Large intestine (tissue), 3 donors: ENCODE measurements around the gene DBX1. TPM values are rescaled to one million over a fixed set of nuclear protein-coding genes. Genes with fewer than 3 reads are reported as not detected.
A peak's percentile ranks its signal among the peaks of the same experiment; 100 is the strongest.

Source experiments
- DNase-seq, 2 donors: peaks; one replicate each; pipeline versions ENCODE4 v3.0.0 to v3.0.0-alpha.2; 2013
- H3K27ac ChIP-seq: one replicate; pipeline ENCODE4 v1.5.1; 2013; ENCODE audit warnings: low read length
- H3K27me3 ChIP-seq: 2 replicates; pipeline ENCODE4 v1.6.1; 2013; ENCODE audit warnings: low read length; ENCODE audit not compliant: control insufficient read depth, insufficient read depth
- H3K36me3 ChIP-seq: 2 replicates; pipeline ENCODE4 v1.6.1; 2013; ENCODE audit warnings: low read length; ENCODE audit not compliant: control insufficient read depth, insufficient read depth
- H3K4me1 ChIP-seq: one replicate; pipeline ENCODE4 v1.6.1; 2013; ENCODE audit warnings: low read length; ENCODE audit not compliant: control insufficient read depth, insufficient read depth
- H3K4me3 ChIP-seq: one replicate; pipeline ENCODE4 v1.5.1; 2013; ENCODE audit warnings: low read length
- H3K9me3 ChIP-seq: one replicate; pipeline ENCODE4 v1.6.1; 2013; ENCODE audit warnings: mild to moderate bottlenecking, low read depth, low read length, moderate library complexity; ENCODE audit not compliant: control insufficient read depth
- WGBS: methylation state at CpG from one replicate; pipeline ENCODE4 v1.1.5; 2013; ENCODE audit warnings: low lambda C conversion rate; ENCODE audit not compliant: insufficient coverage; 5-methylcytosine and 5-hydroxymethylcytosine counted together
- polyA plus RNA-seq: library from polyadenylated mRNA; unstranded; fragments of 120-200 nt; gene quantifications from one replicate; pipeline ENCODE4 v1.2.1, GENCODE V29; 2013

Gene DBX1
- polyA plus RNA-seq, 1 donor = not detected

DNA sequence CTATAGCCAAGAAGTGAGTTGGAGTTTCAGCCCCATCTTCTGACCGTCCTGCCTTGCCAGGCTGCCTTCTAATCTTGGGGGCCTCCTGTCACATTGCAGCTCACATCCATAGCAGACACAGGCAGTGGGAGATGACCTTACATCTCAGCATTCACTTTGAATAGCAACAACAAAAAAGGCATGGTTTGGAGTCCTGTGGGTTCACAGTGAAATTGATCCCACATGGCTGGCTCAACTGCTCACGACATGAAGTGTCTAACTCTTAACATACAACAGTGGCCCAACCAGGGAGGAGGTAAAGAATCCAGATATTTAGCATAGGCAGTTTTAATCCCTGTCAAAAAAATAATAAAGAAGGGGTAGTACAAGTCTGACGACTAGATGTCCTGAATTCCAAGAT, 38.1 kb downstream of the DBX1 start:
- no peaks in the 10 kb centered on the region for H3K27me3 ChIP-seq
- no peaks in the 10 kb centered on the region for H3K4me1 ChIP-seq
- peaks cover 19% of the 10 kb centered on the region for H3K36me3 ChIP-seq
- no peaks in the 10 kb centered on the region for H3K9me3 ChIP-seq
- no peak overlapping the region for H3K4me3 ChIP-seq
- no peak for DNase-seq
- WGBS = no CpG with 5 or more reads among the region's 3 CpGs
- H3K27ac ChIP-seq = no peak overlapping the region

DNA sequence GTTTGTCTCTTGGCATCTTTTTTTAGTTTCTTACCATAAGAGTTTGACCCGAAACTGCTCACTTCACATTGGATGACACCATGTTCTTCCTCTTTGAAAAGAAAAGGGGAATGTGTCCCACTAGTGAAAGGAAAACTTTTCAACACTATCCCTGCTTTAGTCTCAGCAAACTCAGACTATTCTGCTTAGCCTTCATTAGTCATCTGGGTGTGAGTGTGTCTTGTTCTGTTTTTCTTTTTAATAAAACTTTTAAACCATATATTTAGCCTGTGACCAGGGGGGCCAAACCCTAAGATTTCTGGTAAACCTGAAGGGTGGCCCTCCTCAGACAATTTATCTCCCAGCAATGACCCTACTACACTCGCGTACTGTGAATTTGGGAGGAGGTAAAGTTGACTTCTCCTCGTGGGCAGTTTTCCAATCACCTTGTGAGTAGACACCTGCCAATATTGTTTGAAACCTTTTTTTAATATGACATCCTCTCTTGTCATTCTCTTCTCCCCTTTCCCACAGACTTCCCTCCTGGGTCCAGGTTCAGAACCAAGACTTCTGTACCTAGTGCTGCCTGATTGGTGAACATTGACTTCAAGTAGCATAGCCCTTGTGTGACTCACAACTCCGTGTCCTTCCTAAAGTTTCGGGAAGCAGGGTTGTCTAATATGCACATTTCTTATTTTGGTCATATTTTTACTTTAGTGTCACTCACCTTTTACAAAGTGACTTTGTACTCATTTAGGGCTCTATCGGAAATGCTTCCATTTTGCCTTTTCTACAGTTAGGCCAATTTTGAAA, 39.9 kb downstream of the DBX1 start:
- no peak for DNase-seq
- 93% methylated on average over 2 of the region's 7 CpGs for WGBS
- Histone ChIP-seq H3K9me3 (no peaks in the 10 kb centered on the region), H3K27me3 (no peaks in the 10 kb centered on the region), H3K36me3 (peaks cover 19% of the 10 kb centered on the region), H3K4me3 (no peak overlapping the region), H3K4me1 (no peaks in the 10 kb centered on the region), H3K27ac (no peak overlapping the region)

DNA sequence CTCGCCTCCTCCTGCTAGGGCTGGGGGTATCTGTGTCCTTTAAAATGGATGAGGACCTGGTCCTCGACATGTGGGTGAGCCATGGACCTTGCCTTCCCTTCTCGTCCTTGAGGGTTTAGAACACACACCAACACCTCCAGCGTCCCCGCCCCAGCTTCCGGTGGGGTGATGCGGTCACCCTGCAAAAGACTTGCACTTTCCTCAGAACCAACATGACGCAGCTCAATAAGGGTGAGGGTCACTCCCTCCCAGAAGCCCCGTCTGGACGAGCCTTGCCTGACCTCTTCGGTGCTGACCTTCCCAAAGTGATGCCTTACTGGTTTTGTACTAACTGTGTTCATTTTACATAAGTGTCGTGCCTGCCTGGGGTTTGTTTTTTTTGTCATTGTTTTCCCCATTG, 41.0 kb downstream of the DBX1 start:
- no peaks in the 10 kb centered on the region for H3K9me3 ChIP-seq
- H3K27ac ChIP-seq = no peak overlapping the region
- H3K36me3 ChIP-seq = peaks cover 22% of the 10 kb centered on the region
- DNase-seq = no peak
- WGBS = no CpG with 5 or more reads among the region's 12 CpGs
- H3K4me1 ChIP-seq = no peaks in the 10 kb centered on the region
- H3K4me3 ChIP-seq = no peak overlapping the region
- no peaks in the 10 kb centered on the region for H3K27me3 ChIP-seq

DNA sequence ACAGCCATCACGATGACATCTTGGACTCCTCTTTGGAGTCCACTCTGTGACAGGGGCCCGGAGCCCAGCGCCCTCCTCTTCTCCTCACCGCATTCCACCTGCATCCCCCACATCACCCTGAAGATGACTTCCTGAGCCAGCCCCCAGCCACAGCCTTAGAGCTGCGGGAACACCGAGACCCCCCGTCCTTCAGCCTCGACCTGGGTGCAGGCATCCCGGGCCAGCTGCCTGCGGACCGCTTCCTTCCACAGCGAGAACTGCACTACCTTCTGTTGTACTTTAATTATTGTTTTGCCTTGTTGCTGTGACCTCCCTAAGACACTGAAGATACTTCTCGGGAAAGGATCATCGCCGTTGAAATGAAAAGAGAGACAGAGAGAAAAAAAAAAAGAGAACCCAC, 42.1 kb downstream of the DBX1 start:
- no peak overlapping the region for H3K27ac ChIP-seq
- no peaks in the 10 kb centered on the region for H3K4me1 ChIP-seq
- no CpG with 5 or more reads among the region's 15 CpGs for WGBS
- H3K4me3 ChIP-seq = no peak overlapping the region
- no peaks in the 10 kb centered on the region for H3K9me3 ChIP-seq
- H3K36me3 ChIP-seq = peaks cover 23% of the 10 kb centered on the region
- no peak for DNase-seq
- no peaks in the 10 kb centered on the region for H3K27me3 ChIP-seq

DNA sequence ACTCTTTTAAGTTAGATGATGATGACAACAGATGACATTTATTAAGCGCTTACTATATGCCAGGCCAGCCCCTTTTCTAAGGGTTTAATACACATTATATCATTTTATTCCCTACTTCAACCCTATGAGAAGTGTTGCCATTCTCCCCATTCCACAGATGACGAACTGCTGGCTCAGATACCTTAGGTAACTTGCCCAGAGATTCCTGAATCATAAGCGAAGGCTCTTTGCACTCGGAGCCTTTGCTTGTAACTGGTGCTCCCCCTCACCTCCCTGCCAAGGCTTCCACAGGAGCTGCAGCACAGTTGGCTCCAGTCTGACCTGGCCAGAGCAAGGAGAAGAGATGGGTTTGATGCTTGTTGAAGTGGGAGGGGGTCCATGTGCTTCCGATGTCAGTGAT, 43.0 kb downstream of the DBX1 start:
- Histone ChIP-seq H3K27ac (no peak overlapping the region), H3K4me3 (no peak overlapping the region), H3K4me1 (peaks cover 5% of the 10 kb centered on the region), H3K9me3 (no peaks in the 10 kb centered on the region), H3K36me3 (peaks cover 23% of the 10 kb centered on the region), H3K27me3 (no peaks in the 10 kb centered on the region)
- WGBS = no CpG with 5 or more reads among the region's 5 CpGs
- DNase-seq = no peak

DNA sequence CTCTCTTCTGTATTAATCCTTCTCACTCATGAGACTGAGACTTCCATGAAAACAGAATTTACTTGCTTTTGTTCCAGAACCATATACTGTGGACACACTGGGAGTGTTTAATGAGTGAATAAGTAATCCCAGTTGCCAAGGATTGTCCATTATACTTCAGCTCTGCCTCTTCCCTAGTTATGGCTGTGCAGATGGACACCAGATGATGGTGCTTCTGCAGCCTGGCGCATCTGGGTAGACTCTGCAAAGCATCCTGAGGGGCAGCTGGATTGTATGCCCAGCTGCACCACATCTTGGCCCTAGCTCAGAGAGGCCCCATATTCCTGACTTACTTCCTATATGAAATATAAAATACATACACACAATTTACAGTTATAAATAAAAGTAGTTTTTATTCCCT, 43.5 kb downstream of the DBX1 start:
- Histone ChIP-seq H3K9me3 (no peaks in the 10 kb centered on the region), H3K4me3 (no peak overlapping the region), H3K27me3 (no peaks in the 10 kb centered on the region), H3K27ac (no peak overlapping the region), H3K4me1 (peaks cover 10% of the 10 kb centered on the region), H3K36me3 (peaks cover 23% of the 10 kb centered on the region)
- no CpG with 5 or more reads among the region's 1 CpG for WGBS
- no peak for DNase-seq

DNA sequence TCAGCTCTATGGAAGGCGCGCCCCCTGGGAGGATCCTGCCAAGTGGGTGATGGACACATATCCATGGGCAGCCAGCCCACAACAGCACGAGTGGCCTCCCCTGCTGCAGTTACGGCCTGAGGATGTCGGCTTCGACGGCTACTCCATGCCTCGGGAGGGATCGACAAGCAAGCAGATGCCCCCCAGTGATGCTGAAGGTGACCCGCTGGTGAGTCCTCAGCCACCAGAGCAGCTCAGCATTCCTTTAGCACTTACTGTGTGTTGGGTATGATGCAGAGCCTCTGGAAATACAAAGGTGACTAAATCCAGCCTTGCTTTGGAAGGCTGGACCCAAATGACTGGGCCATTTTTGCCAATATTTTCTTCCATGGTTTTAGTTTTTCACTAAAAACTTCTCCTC, 45.7 kb downstream of the DBX1 start:
- peaks cover 17% of the 10 kb centered on the region for H3K4me1 ChIP-seq
- WGBS = no CpG with 5 or more reads among the region's 10 CpGs
- H3K4me3 ChIP-seq = no peak overlapping the region
- H3K9me3 ChIP-seq = no peaks in the 10 kb centered on the region
- no peak for DNase-seq
- H3K36me3 ChIP-seq = peaks cover 19% of the 10 kb centered on the region
- H3K27me3 ChIP-seq = no peaks in the 10 kb centered on the region
- no peak overlapping the region for H3K27ac ChIP-seq

DNA sequence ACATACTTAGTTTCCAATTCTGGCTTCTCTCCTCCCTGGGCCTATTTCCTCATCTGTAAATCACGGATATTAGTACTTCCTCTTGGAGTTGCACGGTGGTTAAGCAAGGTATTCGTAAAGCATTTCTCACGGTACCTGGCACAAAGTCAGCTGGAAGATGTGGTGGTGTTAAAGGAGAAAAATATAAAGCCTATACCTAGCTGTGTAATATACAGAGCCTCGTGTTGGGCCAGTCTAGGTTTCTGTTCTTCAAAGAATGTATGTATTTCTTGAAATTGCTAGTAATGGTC, 47.2 kb downstream of the DBX1 start:
- 83% methylated on average over 1 of the region's 5 CpGs for WGBS

DNA sequence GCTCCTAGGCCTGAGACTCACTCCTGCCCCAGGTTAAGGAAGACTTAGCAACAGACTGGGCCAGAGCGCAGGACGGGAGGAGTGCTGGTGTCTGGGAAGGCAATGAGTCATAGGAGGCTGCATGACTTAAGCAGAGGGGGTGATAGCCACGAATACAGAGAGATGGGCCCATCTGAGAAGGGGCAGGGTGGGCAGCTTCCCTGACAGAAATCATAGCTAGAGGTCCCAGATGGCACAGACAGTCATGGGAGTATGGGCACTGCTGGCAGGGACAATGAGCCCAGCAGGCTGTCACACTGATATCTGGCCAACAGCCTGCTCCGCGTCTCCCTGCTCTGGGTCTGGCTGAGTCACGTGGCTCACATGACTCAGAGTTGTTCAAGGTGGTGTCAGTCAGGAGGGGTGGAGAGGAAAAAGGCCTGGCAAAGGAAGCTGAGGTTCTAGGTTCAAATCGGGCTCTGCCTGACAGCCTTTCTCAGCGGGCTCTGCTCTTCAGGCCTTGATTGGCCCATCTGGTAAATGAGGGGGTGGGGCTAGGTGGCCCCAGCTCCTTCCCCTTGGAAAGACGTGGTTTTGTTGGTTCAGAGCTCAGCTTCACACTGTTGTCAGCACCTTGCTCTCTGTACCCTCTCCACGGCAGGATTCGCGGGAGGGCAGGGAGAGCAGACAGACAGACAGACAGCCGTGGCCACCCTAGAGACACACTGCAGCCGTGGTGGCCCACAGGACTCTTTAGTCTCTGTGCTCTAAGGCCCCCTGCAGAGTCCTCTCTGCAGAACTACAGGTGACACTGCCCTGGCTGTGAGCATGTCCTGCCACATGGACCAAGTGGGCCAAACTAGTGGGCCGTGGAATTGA, 47.8 kb downstream of the DBX1 start:
- Histone ChIP-seq H3K27me3 (no peaks in the 10 kb centered on the region), H3K4me1 (peaks cover 17% of the 10 kb centered on the region), H3K9me3 (no peaks in the 10 kb centered on the region), H3K36me3 (peaks cover 10% of the 10 kb centered on the region), H3K4me3 (no peak overlapping the region), H3K27ac (peak overlapping the region; percentile 65)
- WGBS = no CpG with 5 or more reads among the region's 15 CpGs
- peak; percentile 82 to 91 for DNase-seq

More for the DNA sequence above, 47.2 kb downstream of the DBX1 start:
- Histone ChIP-seq H3K4me1 (peaks cover 17% of the 10 kb centered on the region), H3K9me3 (no peaks in the 10 kb centered on the region), H3K36me3 (peaks cover 10% of the 10 kb centered on the region), H3K27me3 (no peaks in the 10 kb centered on the region), H3K4me3 (no peak overlapping the region), H3K27ac (no peak overlapping the region)
- DNase-seq = no peak

DNA sequence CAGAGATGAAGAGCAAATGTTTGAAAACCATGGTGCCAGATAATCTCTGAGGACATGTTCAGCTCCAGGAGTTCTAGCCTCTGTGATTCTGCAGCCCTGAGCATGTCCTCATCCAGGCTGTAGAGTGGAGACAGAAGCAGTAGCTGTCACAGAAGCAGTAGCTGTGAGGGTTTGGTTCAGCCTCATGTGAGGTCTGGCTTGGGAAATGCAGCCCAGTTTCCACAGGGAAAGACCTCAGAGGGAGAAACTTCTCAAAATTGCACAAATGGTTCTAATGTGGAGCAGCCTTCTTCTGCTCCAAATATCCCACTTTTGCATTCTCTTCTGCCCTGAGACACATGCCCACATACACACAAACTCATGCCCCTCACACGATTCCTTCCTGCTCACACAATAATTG, 48.4 kb downstream of the DBX1 start:
- no peak overlapping the region for H3K4me3 ChIP-seq
- H3K27me3 ChIP-seq = no peaks in the 10 kb centered on the region
- peaks cover 7% of the 10 kb centered on the region for H3K36me3 ChIP-seq
- no CpG with 5 or more reads among the region's 1 CpG for WGBS
- H3K27ac ChIP-seq = peak overlapping the region; percentile 65
- DNase-seq = no peak
- no peaks in the 10 kb centered on the region for H3K9me3 ChIP-seq
- peaks cover 17% of the 10 kb centered on the region for H3K4me1 ChIP-seq
